Breast epithelium (tissue), 3 donors: Measurements from ENCODE around the gene FBLN2.

Source experiments
- POLR2A ChIP-seq: fragments of 450-650 bp; IDR thresholded peaks from one replicate; pipeline ENCODE4 v1.6.1; 2016; ENCODE audit warnings: antibody characterized with exemption, mild to moderate bottlenecking, moderate library complexity
- TF ChIP-seq, protein P1 (sequence below), 3 donors: fragments of 450-650 bp; IDR thresholded peaks; one replicate each; pipeline ENCODE4 v1.5.1; 2016 to 2017; ENCODE audit warnings: antibody characterized with exemption in 3 of 3, mild to moderate bottlenecking in 3 of 3, moderate library complexity in 3 of 3

DNA sequence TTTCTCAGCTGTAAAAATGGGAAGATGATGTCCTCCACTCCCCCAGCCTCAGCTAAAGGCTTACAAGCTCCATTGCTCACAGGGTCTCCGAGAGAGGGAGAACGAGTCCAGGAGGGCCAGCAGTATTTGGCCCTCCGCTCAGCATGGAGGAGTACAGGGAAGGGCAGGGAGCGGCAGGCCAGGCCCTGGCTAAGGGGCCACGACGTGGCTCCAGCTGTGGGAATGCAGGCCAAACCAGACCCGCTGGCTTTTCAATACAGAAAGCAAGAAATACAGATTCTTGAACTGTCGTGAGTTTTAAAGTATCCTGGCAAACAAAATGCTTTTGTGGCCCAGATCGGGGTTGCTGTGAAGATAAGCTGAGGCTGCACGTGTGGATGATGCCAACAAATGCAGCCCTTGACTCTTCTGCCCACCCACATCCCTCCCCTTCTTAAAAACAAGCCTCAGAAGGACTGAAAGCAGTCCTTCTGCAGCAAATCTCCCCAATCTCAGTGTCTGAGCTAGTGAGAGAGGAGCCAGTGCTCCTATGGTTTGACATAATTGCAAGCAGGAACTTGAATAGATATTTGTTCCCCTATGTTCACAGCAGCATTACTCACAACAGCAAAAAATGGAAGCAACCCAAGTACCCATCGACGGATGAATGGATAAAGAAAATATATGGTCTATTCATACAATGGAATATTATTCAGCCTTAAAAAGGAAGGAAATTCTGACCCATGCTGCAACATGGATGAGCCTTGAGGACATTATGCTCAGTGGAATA is 18.5 kb upstream of the FBLN2 start:
- no peak for TF ChIP-seq POLR2A
- TF ChIP-seq, protein P1, sequence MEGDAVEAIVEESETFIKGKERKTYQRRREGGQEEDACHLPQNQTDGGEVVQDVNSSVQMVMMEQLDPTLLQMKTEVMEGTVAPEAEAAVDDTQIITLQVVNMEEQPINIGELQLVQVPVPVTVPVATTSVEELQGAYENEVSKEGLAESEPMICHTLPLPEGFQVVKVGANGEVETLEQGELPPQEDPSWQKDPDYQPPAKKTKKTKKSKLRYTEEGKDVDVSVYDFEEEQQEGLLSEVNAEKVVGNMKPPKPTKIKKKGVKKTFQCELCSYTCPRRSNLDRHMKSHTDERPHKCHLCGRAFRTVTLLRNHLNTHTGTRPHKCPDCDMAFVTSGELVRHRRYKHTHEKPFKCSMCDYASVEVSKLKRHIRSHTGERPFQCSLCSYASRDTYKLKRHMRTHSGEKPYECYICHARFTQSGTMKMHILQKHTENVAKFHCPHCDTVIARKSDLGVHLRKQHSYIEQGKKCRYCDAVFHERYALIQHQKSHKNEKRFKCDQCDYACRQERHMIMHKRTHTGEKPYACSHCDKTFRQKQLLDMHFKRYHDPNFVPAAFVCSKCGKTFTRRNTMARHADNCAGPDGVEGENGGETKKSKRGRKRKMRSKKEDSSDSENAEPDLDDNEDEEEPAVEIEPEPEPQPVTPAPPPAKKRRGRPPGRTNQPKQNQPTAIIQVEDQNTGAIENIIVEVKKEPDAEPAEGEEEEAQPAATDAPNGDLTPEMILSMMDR (IDR thresholded peaks at IDR 0.05): no peak
